ENCODE measurements around the gene KIAA0040. TPM values are rescaled to one million over a fixed set of nuclear protein-coding genes. Genes with fewer than 3 reads are reported as not detected.

Gene KIAA0040
- total RNA-seq, result 0.05 TPM in 1 of 2 replicates, not detected in the other

DNA sequence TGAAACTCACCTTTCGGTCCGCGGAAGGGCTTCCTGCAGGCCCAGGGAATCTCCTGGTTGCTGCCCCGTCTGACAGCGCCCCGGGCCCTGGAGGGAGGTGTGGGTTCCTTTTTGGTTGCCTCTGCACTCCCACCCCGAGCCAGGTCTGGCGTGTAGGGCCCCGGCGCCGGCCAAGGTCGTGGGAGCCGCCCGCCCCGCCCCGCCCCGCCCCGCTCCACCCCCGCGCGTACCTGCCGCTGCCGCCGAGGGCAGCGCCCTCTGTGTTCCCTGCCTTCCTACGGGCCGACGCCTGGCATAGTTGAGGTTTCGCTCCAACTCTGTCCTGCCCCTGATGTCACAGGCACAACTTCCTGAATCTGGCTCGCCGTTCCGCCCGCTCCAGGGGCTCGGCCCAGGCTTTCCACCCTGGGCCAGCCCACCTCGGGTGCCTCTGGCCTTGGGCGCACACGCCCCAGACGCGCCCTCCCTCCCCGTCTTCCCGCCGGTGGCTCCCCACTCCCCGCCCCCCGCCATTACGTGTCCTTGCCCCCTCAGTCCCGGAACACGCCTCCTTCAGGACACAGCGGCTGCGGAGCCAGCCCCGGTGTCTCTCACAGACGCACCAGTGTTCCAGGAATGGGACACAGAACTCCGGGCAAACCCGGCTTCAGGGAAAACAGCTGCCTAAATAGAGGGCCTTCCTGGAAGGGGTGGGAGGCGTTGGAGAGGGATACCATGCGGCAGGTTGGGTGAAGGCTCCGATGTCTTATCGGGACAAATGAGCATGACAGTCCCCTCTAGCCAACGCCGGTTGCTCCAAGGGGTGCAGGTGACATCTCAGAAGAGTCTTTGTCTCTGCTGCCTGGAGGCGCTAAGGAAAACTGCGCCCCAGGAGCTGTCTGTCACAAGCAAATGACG lies at the start of gene KIAA0040:
Gene KIAA0040 (minus strand): TSS at position 147 of the 897 bp plus-strand sequence. CDS start 31,763 bp downstream, outside the sequence.

Other genes with a start within 250 kb of the KIAA0040 start
- gene CACYBP, start 192.8 kb downstream of the KIAA0040 start, total RNA-seq, result 57.0 and 152 TPM in 2 replicates
- 13.5 and 17.8 TPM in 2 replicates for gene MRPS14, start 169.4 kb downstream of the KIAA0040 start, total RNA-seq
- 0.05 TPM in 1 of 2 replicates, not detected in the other for gene TNN, start 124.9 kb downstream of the KIAA0040 start, total RNA-seq

Measured in smooth muscle cell of the umbilical artery (primary cell).